ENCODE measurements around the gene GH1.

Gene GH1

GRCh38 chr17:63944736-63945499, 26.3 kb upstream of the GH1 start:
- no peak for DNase-seq

- DNase-seq, result no peak
Measured at GRCh38 chr17:63943745-63944144, 25.1 kb upstream of the GH1 start.

GRCh38 chr17:63942309-63942985, 23.8 kb upstream of the GH1 start:
- DNase-seq, result no peak

GRCh38 chr17:63941751-63942150, 23.1 kb upstream of the GH1 start:
- DNase-seq, result no peak

DNA sequence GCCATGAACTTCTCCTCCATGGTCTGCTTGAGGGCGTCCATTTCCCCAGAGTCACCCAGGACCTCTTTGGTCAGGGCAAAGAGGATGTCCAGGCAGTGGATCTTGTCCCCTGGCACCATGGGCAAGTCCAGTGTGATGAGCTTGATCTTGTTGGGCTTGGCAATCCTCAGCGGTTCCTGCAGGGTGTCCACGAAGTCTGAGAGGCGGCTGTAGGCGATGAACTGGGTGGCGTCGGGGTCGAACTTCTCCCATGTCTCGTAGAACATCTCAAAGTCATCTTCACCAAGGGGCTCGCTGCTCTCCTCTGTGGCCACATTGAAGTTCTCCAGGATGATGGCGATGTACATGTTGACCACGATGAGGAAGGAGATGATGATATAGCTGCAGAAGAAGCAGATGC, 22.5 kb upstream of the GH1 start:
- DNase-seq, result no peak

DNA sequence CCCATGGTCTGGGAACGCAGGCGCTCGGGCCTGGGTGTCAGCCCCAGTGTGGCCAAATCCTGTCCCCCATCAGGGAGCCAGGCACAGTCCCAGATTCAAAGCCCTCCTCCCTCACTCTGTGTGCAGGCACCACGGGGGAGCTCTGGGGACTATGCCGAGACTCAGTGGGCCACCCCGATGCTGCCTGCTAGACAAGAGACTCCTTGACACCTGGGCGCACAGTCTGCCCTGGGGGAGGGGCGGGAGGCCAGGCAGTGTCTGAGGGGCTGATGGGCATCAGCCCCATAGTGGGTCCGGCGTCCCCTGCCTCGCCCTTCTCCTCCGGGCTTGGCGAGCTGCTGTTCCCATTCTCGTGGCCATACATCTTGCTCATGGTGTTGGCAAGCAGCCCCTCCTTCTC, 21.9 kb upstream of the GH1 start:
- DNase-seq, result no peak

DNA sequence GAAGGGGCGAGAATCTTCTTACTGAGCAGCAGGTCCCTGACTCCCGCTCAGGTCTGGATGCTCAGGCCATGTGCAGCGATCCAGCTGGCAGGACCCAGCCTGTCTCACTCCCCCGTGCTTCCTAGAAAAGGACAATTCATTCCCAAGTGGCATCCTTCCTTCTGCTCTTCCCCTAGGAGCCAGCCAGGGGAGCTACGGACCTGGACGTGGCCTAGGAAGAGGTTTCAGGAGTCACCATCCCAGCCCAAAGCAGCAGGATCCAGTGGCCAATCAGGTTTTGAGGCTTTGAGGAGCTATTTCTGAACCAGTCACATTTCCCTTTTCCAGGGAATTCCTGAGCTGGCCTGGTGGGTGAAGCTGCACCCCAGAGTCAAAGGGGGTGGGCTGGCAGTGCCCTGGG, 21.2 kb upstream of the GH1 start:
- DNase-seq, result no peak

GRCh38 chr17:63939401-63939800, 20.8 kb upstream of the GH1 start:
- DNase-seq, result no peak

DNA sequence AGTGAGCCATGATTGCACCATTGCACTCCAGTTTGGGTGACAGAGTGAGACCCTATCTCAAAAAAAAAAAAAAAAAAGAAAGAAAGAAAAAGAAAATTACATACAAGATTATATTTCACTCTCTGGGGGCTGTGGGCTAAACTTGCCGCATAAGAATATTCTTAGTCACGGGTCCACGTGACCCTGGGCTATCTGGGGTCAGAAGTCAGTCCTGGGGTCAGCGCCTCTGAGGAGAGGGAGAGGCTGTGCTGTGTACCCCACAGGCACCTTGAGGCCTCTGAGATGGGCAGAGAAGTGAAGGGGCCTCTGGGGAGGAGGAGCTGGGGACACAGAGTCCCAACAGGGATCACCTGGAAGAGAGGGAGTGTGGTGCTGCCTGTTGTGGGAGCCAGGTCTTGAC, 19.3 kb upstream of the GH1 start:
- no peak for DNase-seq

DNA sequence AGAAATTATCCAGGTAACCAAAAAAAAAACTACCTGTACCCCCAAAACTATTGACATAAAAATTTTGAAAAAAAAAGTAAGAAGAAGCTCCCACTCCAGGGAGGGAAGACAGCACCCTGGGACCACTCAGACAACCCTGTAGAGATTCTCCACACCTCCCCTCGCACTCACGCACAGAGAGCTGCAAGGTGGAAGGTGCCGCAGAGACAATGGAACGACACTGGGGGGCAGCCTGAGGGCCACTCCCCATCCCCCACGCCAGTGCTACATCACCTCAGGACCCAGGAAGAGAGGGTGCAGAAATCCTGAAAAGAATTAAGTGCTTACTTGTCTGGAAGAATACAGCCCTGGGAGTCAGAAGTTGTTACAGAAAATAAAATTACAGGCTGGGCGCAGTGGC, 18.7 kb upstream of the GH1 start:
- DNase-seq, result no peak

DNA sequence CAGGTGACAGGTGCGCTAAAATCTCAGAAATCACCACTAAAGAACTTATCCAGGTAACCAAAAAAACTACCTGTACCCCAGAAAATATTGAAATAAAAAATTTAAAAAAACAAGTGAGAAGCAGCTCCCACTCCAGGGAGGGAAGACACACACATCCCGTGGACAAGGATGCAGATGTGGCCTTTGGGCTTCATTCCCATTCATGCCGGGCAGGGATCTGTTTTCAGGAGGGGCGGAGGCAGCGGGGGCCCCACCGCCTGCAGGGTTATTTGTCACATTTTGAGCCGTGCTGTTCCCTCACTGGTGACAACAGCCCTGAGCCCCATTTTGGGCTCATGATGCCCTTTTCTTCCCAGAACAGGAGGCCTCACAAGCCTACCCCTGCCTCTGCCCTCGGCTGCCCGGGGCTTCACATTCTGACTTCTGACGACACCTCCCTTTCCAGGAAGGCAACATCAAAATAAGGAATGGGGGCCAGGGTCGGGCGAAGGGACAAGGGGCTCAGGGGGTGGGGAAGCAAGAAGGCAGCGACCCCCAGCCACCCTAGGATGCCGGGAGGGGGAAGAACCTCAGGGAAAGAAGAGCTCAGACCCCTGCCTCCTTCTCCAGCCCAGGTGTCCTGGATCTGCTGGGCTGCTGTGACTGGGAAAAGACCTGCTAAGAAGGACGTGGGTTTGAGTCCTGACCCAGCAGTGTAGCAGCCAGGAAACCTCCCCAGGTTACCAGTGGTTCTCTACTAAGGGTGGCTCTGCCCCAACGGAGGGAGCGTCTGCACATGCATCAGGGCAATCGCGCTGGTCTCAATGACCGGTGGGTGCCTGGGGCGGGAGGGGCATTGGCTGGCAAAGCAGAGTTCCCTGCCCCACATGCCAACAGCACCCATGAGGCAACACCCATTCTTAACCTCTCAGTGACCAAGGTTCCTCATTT, 15.8 kb upstream of the GH1 start:
- DNase-seq, result no peak

DNA sequence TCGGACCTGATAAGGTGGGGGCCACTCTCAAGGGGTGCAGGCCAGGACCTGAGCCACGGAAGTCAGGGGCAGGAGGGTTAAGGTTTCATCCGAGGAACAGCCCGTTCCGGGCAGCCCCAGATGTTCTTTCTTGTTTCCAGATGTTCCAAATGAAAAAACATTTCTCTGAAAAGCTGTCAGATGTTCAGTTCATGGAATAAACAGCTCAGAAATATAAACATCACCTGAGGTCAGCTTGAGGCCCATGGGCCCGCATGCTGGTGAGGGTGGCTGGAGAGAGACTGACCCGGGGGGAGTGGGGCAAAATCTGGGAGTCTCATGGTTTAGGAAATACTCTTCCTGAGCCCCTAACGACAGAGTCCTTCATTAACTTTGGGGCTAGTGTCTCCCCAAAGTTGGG, 15.0 kb upstream of the GH1 start:
- no peak for DNase-seq

GRCh38 chr17:63932721-63933120, 14.1 kb upstream of the GH1 start:
- no peak for DNase-seq

- DNase-seq, result no peak
Measured at GRCh38 chr17:63931981-63932561, 13.4 kb upstream of the GH1 start, which contains the start of gene CD79B. TSS of gene CD79B (minus strand) at chr17:63932331. CDS start at chr17:63932261, 70 bp downstream.

DNA sequence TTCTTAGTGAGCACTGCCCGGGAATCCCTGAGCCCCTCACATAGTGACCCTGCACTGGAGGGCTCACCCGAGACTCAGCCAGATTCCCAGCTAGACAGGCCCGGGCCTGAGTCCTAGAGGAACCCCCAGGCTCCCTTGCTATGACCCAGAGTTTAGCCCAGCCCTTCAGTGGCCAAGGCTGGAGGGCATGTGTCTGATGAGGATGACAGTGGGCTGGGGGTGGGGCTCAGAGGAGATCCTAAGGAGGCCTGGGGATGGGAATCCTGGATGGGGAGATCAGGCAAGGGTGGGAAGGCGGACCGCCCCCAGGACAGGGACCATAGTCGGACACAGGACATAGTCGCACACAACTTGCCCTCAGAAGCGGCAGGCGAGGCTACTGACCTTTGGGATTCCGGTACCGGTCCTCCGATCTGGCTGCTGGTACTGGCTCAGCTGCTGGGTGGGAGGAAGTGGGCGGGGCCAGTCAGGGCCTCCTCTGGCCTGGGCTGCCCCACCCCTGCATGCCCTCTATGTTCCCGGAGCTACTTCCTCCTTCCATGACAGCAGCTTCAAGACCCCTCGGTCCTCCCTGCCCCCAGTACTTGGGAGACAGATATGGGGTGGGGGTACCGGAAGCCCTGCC, 12.4 kb upstream of the GH1 start:
- DNase-seq, result no peak

GRCh38 chr17:63929860-63930766, 11.5 kb upstream of the GH1 start:
- no peak for DNase-seq

- DNase-seq, result no peak
Measured at GRCh38 chr17:63928966-63929695, 10.5 kb upstream of the GH1 start.

GRCh38 chr17:63928172-63928666, 9.6 kb upstream of the GH1 start:
- no peak for DNase-seq

- no peak for DNase-seq
Measured at GRCh38 chr17:63927464-63928171, 9.0 kb upstream of the GH1 start.

- DNase-seq, result no peak
Measured at GRCh38 chr17:63926164-63926563, 7.5 kb upstream of the GH1 start.

Measured in NCI-H226 (cell line).